Subcutaneous adipose tissue (tissue), 4 donors: ENCODE data around the gene WT1. TPM values are rescaled to one million over a fixed set of nuclear protein-coding genes. Genes with fewer than 3 reads are reported as not detected.

Experiments used
- CTCF ChIP-seq: fragments of 450-650 bp; IDR thresholded peaks from one replicate; pipeline ENCODE4 v1.5.1; 2016; ENCODE audit warnings: low read depth, mild to moderate bottlenecking, control low read depth, antibody characterized with exemption, moderate library complexity
- total RNA-seq, 4 donors: library from RNA; depleted of rRNA; stranded (reverse); fragments of >200 nt; gene quantifications; one replicate each; pipeline ENCODE4 v1.1.0, GENCODE V29; 2016

Gene WT1
- total RNA-seq, 4 donors from 2014 or later: 0.82 TPM; not detected in 3

GRCh38 chr11:32447252-32447651 lies 11.9 kb upstream of the WT1 start:
- no peak for TF ChIP-seq CTCF

GRCh38 chr11:32446227-32446626 lies 10.9 kb upstream of the WT1 start:
- TF ChIP-seq CTCF: no peak

GRCh38 chr11:32444186-32444585 lies 8.8 kb upstream of the WT1 start:
- no peak for TF ChIP-seq CTCF

- TF ChIP-seq CTCF: no peak
These were observed 5.6 kb upstream of the WT1 start for GRCh38 chr11:32440916-32441315.

GRCh38 chr11:32440312-32440908 lies 5.1 kb upstream of the WT1 start:
- no peak for TF ChIP-seq CTCF

- TF ChIP-seq CTCF: no peak
These were observed 4.3 kb upstream of the WT1 start for GRCh38 chr11:32439501-32440210.

GRCh38 chr11:32438866-32439489 lies 3.6 kb upstream of the WT1 start:
- TF ChIP-seq CTCF: no peak
